ENCODE measurements around the gene GJB4. TPM values are rescaled to one million over a fixed set of nuclear protein-coding genes. Genes with fewer than 3 reads are reported as not detected.

The GJB4 gene
- total RNA-seq, 1 donor from 2014 or later: not detected

DNA sequence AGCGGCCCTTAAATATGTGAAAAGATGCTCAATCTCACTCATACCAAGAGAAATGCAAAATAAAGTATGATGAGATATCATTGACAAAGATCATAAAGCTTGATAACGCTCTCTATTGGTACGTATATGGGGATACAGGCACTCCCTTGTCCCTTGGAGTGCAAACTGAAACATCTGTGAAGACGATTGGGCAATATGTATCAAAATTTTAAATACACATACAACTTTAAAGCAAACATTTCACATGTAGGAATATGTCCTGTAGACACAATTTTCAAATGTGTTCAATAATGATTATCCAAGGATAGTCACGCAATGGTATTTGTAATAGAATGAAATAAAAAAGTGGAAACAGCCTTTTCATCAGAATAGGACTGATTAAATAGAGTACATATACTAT lies 19.5 kb downstream of the GJB4 start:
- H3K4me3 ChIP-seq: no peak overlapping the region
- Mint-ChIP-seq H3K27ac (no peak overlapping the region), H3K4me1 (peaks cover 4% of the 10 kb centered on the region), H3K9me3 (no peaks in the 10 kb centered on the region), H3K27me3 (ENCODE audit: insufficient read depth, low read depth) (peaks cover 31% of the 10 kb centered on the region), H3K36me3 (no peaks in the 10 kb centered on the region), H3K4me3 (no peak overlapping the region)
- H3K9ac ChIP-seq: no peak overlapping the region
- DNase-seq (ENCODE audit: low spot score): no peak
- H3K9me3 ChIP-seq (ENCODE audit: low read depth): no peaks in the 10 kb centered on the region
- H2AFZ ChIP-seq (replicated peaks): no peak overlapping the region
- H3K36me3 ChIP-seq: no peaks in the 10 kb centered on the region
- no peaks in the 10 kb centered on the region for H3K79me2 ChIP-seq (ENCODE audit: low read depth)
- H3K4me2 ChIP-seq: no peak overlapping the region
- peaks cover 9% of the 10 kb centered on the region for H4K20me1 ChIP-seq (ENCODE audit: low read depth)
- H3K4me1 ChIP-seq: no peaks in the 10 kb centered on the region
- TF ChIP-seq EZH2 (IDR thresholded peaks at IDR 0.05) (no peak), EZH2phosphoT487 (IDR thresholded peaks at IDR 0.05) (no peak)
- TF ChIP-seq, protein P1, sequence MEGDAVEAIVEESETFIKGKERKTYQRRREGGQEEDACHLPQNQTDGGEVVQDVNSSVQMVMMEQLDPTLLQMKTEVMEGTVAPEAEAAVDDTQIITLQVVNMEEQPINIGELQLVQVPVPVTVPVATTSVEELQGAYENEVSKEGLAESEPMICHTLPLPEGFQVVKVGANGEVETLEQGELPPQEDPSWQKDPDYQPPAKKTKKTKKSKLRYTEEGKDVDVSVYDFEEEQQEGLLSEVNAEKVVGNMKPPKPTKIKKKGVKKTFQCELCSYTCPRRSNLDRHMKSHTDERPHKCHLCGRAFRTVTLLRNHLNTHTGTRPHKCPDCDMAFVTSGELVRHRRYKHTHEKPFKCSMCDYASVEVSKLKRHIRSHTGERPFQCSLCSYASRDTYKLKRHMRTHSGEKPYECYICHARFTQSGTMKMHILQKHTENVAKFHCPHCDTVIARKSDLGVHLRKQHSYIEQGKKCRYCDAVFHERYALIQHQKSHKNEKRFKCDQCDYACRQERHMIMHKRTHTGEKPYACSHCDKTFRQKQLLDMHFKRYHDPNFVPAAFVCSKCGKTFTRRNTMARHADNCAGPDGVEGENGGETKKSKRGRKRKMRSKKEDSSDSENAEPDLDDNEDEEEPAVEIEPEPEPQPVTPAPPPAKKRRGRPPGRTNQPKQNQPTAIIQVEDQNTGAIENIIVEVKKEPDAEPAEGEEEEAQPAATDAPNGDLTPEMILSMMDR (IDR thresholded peaks at IDR 0.05): no peak
- no peak overlapping the region for H3K27ac ChIP-seq
- H3K27me3 ChIP-seq: peaks cover 58% of the 10 kb centered on the region
- no peaks in the 10 kb centered on the region for H3F3A ChIP-seq (ENCODE audit: low read depth)

DNA sequence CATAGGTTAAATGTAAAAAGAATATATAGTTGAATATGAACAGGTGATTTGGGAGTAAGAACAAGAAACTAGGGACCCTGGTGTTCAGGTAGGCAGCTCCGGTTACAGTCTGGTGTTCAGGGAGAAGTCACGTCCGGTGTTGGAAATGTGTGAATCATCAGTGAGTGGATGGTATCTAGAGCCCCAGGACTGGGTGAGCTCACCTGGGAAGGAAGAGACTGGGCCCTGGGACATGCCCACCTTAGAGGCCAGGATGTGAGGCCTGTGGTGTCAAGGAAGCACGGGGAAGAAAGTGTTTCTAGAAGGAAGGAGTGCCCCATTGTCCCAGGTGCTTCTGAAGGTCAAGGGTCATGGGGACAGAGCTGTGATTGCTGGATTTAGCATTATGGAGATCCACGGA lies 20.0 kb downstream of the GJB4 start:
- DNase-seq (ENCODE audit: low spot score): no peak
- TF ChIP-seq EZH2phosphoT487 (IDR thresholded peaks at IDR 0.05) (no peak), EZH2 (IDR thresholded peaks at IDR 0.05) (no peak)
- TF ChIP-seq, protein P1 (IDR thresholded peaks at IDR 0.05): no peak
- no peaks in the 10 kb centered on the region for H3K36me3 ChIP-seq
- no peaks in the 10 kb centered on the region for H3K9me3 ChIP-seq (ENCODE audit: low read depth)
- Mint-ChIP-seq H3K4me1 (peaks cover 4% of the 10 kb centered on the region), H3K9me3 (no peaks in the 10 kb centered on the region), H3K27ac (no peak overlapping the region), H3K36me3 (no peaks in the 10 kb centered on the region), H3K4me3 (no peak overlapping the region), H3K27me3 (ENCODE audit: insufficient read depth, low read depth) (peaks cover 32% of the 10 kb centered on the region)
- H3K9ac ChIP-seq: no peak overlapping the region
- H3K27ac ChIP-seq: no peak overlapping the region
- H4K20me1 ChIP-seq (ENCODE audit: low read depth): peaks cover 9% of the 10 kb centered on the region
- H3K4me1 ChIP-seq: no peaks in the 10 kb centered on the region
- no peak overlapping the region for H3K4me2 ChIP-seq
- no peak overlapping the region for H3K4me3 ChIP-seq
- no peaks in the 10 kb centered on the region for H3K79me2 ChIP-seq (ENCODE audit: low read depth)
- H2AFZ ChIP-seq (replicated peaks): no peak overlapping the region
- no peaks in the 10 kb centered on the region for H3F3A ChIP-seq (ENCODE audit: low read depth)
- H3K27me3 ChIP-seq: peaks cover 62% of the 10 kb centered on the region

DNA sequence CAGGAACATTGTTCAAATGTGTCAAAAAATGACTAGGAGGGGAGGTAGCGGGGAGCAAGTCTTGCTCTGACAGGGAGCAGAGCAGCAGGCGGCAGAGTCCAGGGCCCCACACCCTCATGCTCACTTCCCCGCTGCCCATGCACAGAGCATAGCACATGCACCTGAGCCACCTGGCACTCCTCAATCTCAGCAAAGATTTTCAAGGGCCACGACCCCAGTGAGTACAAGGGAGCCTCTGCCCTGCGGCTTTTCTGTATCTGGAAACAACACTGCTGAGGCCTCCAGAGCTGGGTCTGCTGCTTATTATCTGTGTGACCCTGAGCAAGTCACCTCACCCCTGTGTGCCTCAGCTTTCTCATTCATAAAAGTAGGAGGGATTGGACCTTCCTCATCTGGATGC lies 20.4 kb downstream of the GJB4 start:
- no peaks in the 10 kb centered on the region for H3K9me3 ChIP-seq (ENCODE audit: low read depth)
- no peak overlapping the region for H3K9ac ChIP-seq
- peaks cover 4% of the 10 kb centered on the region for H3K4me1 Mint-ChIP-seq
- H3F3A ChIP-seq (ENCODE audit: low read depth): no peaks in the 10 kb centered on the region
- H3K4me1 ChIP-seq: no peaks in the 10 kb centered on the region
- no peak overlapping the region for H3K27ac Mint-ChIP-seq
- peaks cover 9% of the 10 kb centered on the region for H4K20me1 ChIP-seq (ENCODE audit: low read depth)
- no peaks in the 10 kb centered on the region for H3K36me3 ChIP-seq
- no peaks in the 10 kb centered on the region for H3K9me3 Mint-ChIP-seq
- H2AFZ ChIP-seq (replicated peaks): no peak overlapping the region
- no peak overlapping the region for H3K4me2 ChIP-seq
- no peak overlapping the region for H3K4me3 Mint-ChIP-seq
- no peaks in the 10 kb centered on the region for H3K79me2 ChIP-seq (ENCODE audit: low read depth)
- H3K4me3 ChIP-seq: no peak overlapping the region
- H3K27me3 Mint-ChIP-seq (ENCODE audit: insufficient read depth, low read depth): peaks cover 36% of the 10 kb centered on the region
- no peak overlapping the region for H3K27ac ChIP-seq
- H3K36me3 Mint-ChIP-seq: no peaks in the 10 kb centered on the region
- H3K27me3 ChIP-seq: peaks cover 62% of the 10 kb centered on the region
- TF ChIP-seq, protein P1 (IDR thresholded peaks at IDR 0.05): no peak
- TF ChIP-seq EZH2 (IDR thresholded peaks at IDR 0.05): no peak
- no peak for TF ChIP-seq EZH2phosphoT487 (IDR thresholded peaks at IDR 0.05)
- no peak for DNase-seq (ENCODE audit: low spot score)

Measured in neural progenitor cell (in vitro differentiated cells).